IPS-NIHi11 (cell line): ENCODE data around the gene SP140.
A peak's percentile ranks its signal among the peaks of the same experiment; 100 is the strongest.
"Not testable (repeated sequence)": the region's sequence is repeated elsewhere in the genome, so short reads cannot be mapped to it uniquely, and the experiment has no call there.

ENCODE experiments used
- DNase-seq: peaks from one replicate; pipeline ENCODE4 v3.0.0; 2012; ENCODE audit warnings: mixed read lengths, low spot score

SP140 gene

GRCh38 chr2:230289311-230289710, 63.8 kb downstream of the SP140 start:
- DNase-seq = peak; percentile 23

- DNase-seq = no peak
These were observed 69.7 kb downstream of the SP140 start for GRCh38 chr2:230295192-230295591.

GRCh38 chr2:230296917-230297316, 71.4 kb downstream of the SP140 start:
- DNase-seq = no peak

- DNase-seq = no peak
These were observed 74.1 kb downstream of the SP140 start for GRCh38 chr2:230299618-230300017.

GRCh38 chr2:230305416-230306275, 80.1 kb downstream of the SP140 start:
- no peak for DNase-seq

GRCh38 chr2:230306474-230306873, 80.9 kb downstream of the SP140 start:
- DNase-seq = no peak

- DNase-seq = no peak
These were observed 81.9 kb downstream of the SP140 start for GRCh38 chr2:230307485-230307884.

- no peak for DNase-seq
These were observed 83.0 kb downstream of the SP140 start for GRCh38 chr2:230308402-230309000.

- not testable (repeated sequence) for DNase-seq
These were observed 85.3 kb downstream of the SP140 start for GRCh38 chr2:230310792-230311191.

- not testable (repeated sequence) for DNase-seq
These were observed 86.1 kb downstream of the SP140 start for GRCh38 chr2:230311634-230312033.

- no peak for DNase-seq
These were observed 87.1 kb downstream of the SP140 start for GRCh38 chr2:230312638-230313037.

- DNase-seq = no peak
These were observed 91.8 kb downstream of the SP140 start for GRCh38 chr2:230317366-230317765.

GRCh38 chr2:230318190-230319121, 92.9 kb downstream of the SP140 start:
- no peak for DNase-seq

- no peak for DNase-seq
These were observed 93.8 kb downstream of the SP140 start for GRCh38 chr2:230319211-230319862.

- no peak for DNase-seq
These were observed 95.5 kb downstream of the SP140 start for GRCh38 chr2:230321031-230321430.

- no peak for DNase-seq
These were observed 97.2 kb downstream of the SP140 start for GRCh38 chr2:230322561-230323384.

GRCh38 chr2:230323385-230324106, 98.0 kb downstream of the SP140 start:
- DNase-seq = peak; percentile 44

GRCh38 chr2:230324503-230324902, 99.0 kb downstream of the SP140 start:
- no peak for DNase-seq

- DNase-seq = no peak
These were observed 100.0 kb downstream of the SP140 start for GRCh38 chr2:230325316-230326243.
